HUES48 (cell line): ENCODE measurements around the gene RABGAP1.

Experiments
- H3K27ac ChIP-seq: one replicate; pipeline ENCODE4 v1.7.0; 2013; ENCODE audit warnings: low read depth, low read length, inconsistent platforms
- H3K27me3 ChIP-seq: 2 replicates; pipeline ENCODE4 v1.6.1; 2013; ENCODE audit warnings: mild to moderate bottlenecking, low read length; ENCODE audit not compliant: control insufficient read depth, insufficient read depth
- H3K36me3 ChIP-seq: 2 replicates; pipeline ENCODE4 v1.6.1; 2013; ENCODE audit warnings: low read length; ENCODE audit not compliant: control insufficient read depth, insufficient read depth
- H3K4me1 ChIP-seq: 2 replicates; pipeline ENCODE4 v1.6.1; 2013; ENCODE audit warnings: mild to moderate bottlenecking, low read length; ENCODE audit not compliant: control insufficient read depth, insufficient read depth
- H3K4me3 ChIP-seq: 2 replicates; pipeline ENCODE4 v1.5.1; 2013; ENCODE audit warnings: mild to moderate bottlenecking, low read depth, low read length
- H3K9ac ChIP-seq: 2 replicates; pipeline ENCODE4 v1.6.1; 2013; ENCODE audit warnings: mild to moderate bottlenecking, low read depth, low read length, moderate library complexity
- H3K9me3 ChIP-seq: 2 replicates; pipeline ENCODE4 v1.6.1; 2013; ENCODE audit warnings: low read length; ENCODE audit not compliant: control insufficient read depth, insufficient read depth

Gene RABGAP1

GRCh38 chr9:123129423-123129822, 188.6 kb downstream of the RABGAP1 start:
- no peaks in the 10 kb centered on the region for H3K9me3 ChIP-seq
- no peak overlapping the region for H3K9ac ChIP-seq
- no peaks in the 10 kb centered on the region for H3K27me3 ChIP-seq
- H3K36me3 ChIP-seq = peaks cover 65% of the 10 kb centered on the region
- no peak overlapping the region for H3K4me3 ChIP-seq
- H3K4me1 ChIP-seq = peaks cover 22% of the 10 kb centered on the region
- no peak overlapping the region for H3K27ac ChIP-seq

- H3K4me3 ChIP-seq = no peak overlapping the region
- H3K36me3 ChIP-seq = peaks cover 77% of the 10 kb centered on the region
- no peaks in the 10 kb centered on the region for H3K9me3 ChIP-seq
- H3K27ac ChIP-seq = peak overlapping the region; percentile 9
- H3K4me1 ChIP-seq = peaks cover 5% of the 10 kb centered on the region; the same call in 1 of the 2 replicates
- H3K27me3 ChIP-seq = no peaks in the 10 kb centered on the region
- no peak overlapping the region for H3K9ac ChIP-seq
Measured at GRCh38 chr9:123131258-123131657, 190.4 kb downstream of the RABGAP1 start.

- no peak overlapping the region for H3K9ac ChIP-seq
- peaks cover 79% of the 10 kb centered on the region for H3K36me3 ChIP-seq
- H3K27me3 ChIP-seq = no peaks in the 10 kb centered on the region
- H3K27ac ChIP-seq = no peak overlapping the region
- no peaks in the 10 kb centered on the region for H3K4me1 ChIP-seq
- no peak overlapping the region for H3K4me3 ChIP-seq
- H3K9me3 ChIP-seq = no peaks in the 10 kb centered on the region
Measured at GRCh38 chr9:123131993-123132392, 191.2 kb downstream of the RABGAP1 start.

DNA sequence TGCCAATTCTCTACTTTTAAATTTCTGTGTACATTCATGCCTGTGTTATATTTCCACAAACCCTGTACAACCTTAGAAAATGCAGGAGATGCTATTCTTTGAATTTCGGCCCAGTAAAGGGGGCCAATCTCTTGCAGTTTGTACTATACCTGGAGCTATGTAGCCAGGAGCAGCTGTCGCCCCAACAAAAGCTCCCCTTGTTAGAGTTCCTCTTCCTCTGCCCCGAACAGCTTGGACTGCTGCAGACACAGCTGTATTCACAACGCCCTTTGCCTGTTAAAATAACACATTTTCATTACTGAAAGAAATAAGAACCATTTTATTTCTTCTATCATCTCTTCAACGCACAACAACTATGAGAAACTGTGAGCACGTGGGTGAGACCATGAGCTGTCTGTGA, 191.9 kb downstream of the RABGAP1 start:
- H3K27ac ChIP-seq = no peak overlapping the region
- no peaks in the 10 kb centered on the region for H3K9me3 ChIP-seq
- no peak overlapping the region for H3K9ac ChIP-seq
- no peaks in the 10 kb centered on the region for H3K4me1 ChIP-seq
- H3K4me3 ChIP-seq = no peak overlapping the region
- no peaks in the 10 kb centered on the region for H3K27me3 ChIP-seq
- H3K36me3 ChIP-seq = peaks cover 73% of the 10 kb centered on the region

DNA sequence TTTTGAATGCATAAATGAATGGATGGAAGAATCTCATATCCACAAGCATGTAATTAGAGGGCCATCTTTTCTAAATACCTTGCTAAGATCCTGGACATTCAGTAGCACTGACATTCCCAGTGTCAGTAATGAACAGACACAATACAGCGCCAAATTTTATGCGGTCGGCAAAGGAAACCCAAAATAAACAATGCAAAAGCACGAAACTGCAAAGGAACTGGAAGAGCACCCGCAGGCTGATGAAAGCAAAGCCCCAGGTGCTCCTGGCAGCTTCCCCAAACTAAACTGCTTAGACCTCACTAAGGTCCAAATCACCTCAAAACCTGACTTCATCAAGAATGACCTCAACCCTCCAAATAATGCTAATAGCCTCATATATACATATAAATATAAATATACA, 194.6 kb downstream of the RABGAP1 start:
- Histone ChIP-seq H3K4me3 (no peak overlapping the region), H3K4me1 (no peaks in the 10 kb centered on the region), H3K36me3 (peaks cover 61% of the 10 kb centered on the region), H3K27me3 (no peaks in the 10 kb centered on the region), H3K27ac (no peak overlapping the region), H3K9ac (no peak overlapping the region), H3K9me3 (no peaks in the 10 kb centered on the region)

DNA sequence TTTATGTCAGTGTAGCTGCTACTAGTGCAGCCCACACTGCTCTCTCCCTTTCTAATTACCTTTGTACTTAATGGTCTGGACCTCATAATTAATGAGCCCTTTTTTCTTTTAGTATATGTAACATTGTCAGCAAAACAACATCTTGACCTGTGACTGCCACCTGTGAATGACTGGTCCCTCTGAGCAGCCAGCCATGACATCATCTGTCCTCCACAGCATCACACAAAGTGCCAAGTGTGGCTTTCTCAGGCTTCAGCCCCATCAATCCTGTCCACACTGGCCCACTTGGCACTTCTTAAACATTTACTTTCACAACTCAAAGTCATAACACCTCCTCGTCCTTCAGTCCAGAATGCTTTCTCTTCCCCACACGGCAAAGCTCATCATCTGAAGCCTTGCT, 197.3 kb downstream of the RABGAP1 start:
- H3K9me3 ChIP-seq = no peaks in the 10 kb centered on the region
- H3K4me1 ChIP-seq = no peaks in the 10 kb centered on the region
- no peak overlapping the region for H3K27ac ChIP-seq
- H3K27me3 ChIP-seq = no peaks in the 10 kb centered on the region
- H3K36me3 ChIP-seq = peaks cover 38% of the 10 kb centered on the region
- no peak overlapping the region for H3K9ac ChIP-seq
- no peak overlapping the region for H3K4me3 ChIP-seq

- H3K9me3 ChIP-seq = no peaks in the 10 kb centered on the region
- no peaks in the 10 kb centered on the region for H3K27me3 ChIP-seq
- H3K4me1 ChIP-seq = no peaks in the 10 kb centered on the region
- no peak overlapping the region for H3K4me3 ChIP-seq
- H3K27ac ChIP-seq = no peak overlapping the region
- H3K36me3 ChIP-seq = peaks cover 44% of the 10 kb centered on the region
- H3K9ac ChIP-seq = no peak overlapping the region
Measured at GRCh38 chr9:123149067-123149466, 208.2 kb downstream of the RABGAP1 start.

DNA sequence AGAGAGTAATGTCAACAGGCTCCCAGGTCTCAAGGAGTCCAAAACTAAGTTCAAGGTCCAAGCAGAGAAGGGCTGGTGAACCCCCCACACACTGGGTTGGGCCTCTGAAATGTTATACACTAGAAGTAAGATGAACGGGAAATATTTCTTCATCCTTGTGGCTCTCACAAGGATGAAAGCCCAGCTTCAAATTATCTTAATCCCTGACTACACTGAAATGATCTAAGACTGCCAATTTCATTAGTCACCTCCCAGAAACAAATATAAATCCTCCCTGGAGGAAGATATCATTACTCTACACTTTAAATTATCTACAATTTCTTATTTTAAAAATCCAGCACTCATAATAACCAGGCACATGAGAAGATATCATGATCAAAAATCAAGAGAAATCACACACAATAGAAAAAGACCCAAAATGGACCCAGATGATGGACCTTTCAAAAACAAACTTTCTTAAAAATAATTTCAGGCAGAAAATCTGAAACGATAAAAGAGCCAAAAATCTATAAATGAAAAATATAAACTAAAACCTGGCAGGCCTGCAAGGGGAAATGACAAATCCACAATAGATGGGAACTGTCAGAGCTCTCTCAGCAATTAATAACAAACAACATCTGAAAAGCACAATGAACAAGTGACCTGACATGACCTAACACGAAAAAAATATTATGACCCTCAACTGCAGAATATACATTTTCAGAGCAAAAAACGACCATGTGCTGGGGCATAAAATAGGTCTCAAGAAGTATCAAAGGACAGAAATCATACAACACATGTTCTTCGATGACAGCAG, 210.1 kb downstream of the RABGAP1 start:
- H3K27ac ChIP-seq = no peak overlapping the region
- H3K36me3 ChIP-seq = peaks cover 55% of the 10 kb centered on the region
- no peaks in the 10 kb centered on the region for H3K27me3 ChIP-seq

More for the DNA sequence above, 210.1 kb downstream of the RABGAP1 start:
- H3K4me1 ChIP-seq = 0 out of 2 replicates have a peak, but pooled peaks cover 3% of the 10 kb centered on the region
- H3K9ac ChIP-seq = no peak overlapping the region
- H3K4me3 ChIP-seq = no peak overlapping the region
- no peaks in the 10 kb centered on the region for H3K9me3 ChIP-seq
